Fibroblast of lung (primary cell): ENCODE results near the gene DNAH14. TPM values are rescaled to one million over a fixed set of nuclear protein-coding genes. Genes with fewer than 3 reads are reported as not detected.

Experiments
- DNase-seq, 2 donors: peaks; one replicate each; pipeline versions ENCODE4 v3.0.0 to v3.0.0-alpha.2; 2010; ENCODE audit warnings: low read depth in 2 of 2
- H2AFZ ChIP-seq: 2 replicates; pipeline ENCODE4 v1.5.1; 2012; ENCODE audit warnings: low read length, control low read depth, inconsistent platforms
- H3K27ac ChIP-seq: 2 replicates; pipeline ENCODE4 v1.5.1; 2011; ENCODE audit warnings: low read length, control low read depth; ENCODE audit not compliant: insufficient read depth
- H3K27me3 ChIP-seq: 2 replicates; pipeline ENCODE4 v1.5.1; 2011; ENCODE audit warnings: mild to moderate bottlenecking, low read length; ENCODE audit not compliant: control insufficient read depth, insufficient read depth
- H3K36me3 ChIP-seq: 2 replicates; pipeline ENCODE4 v1.5.1; 2011; ENCODE audit warnings: low read length; ENCODE audit not compliant: control insufficient read depth, insufficient read depth
- H3K4me1 ChIP-seq: 2 replicates; pipeline ENCODE4 v1.5.1; 2011; ENCODE audit warnings: low read length; ENCODE audit not compliant: control insufficient read depth, insufficient read depth; ENCODE audit errors: extremely low read depth
- H3K4me2 ChIP-seq: 2 replicates; pipeline ENCODE4 v1.5.1; 2011; ENCODE audit warnings: low read length, control low read depth; ENCODE audit not compliant: insufficient read depth; ENCODE audit errors: extremely low read depth
- H3K4me3 ChIP-seq, 4 experiments: fragments of 200-600 bp in 1 of 4; sonication (generic) in 1 of 4; replicated peaks in 1 of 4; 2 replicates each; pipeline ENCODE4 v1.5.1; 2011 to 2016; ENCODE audit warnings: low read length in 4 of 4, low read depth in 3 of 4, mild to moderate bottlenecking in 3 of 4, control low read depth in 2 of 4, inconsistent platforms in 1 of 4, mixed read lengths in 1 of 4; ENCODE audit not compliant: insufficient read depth in 1 of 4; ENCODE audit errors: control extremely low read depth in 1 of 4
- H3K79me2 ChIP-seq: 2 replicates; pipeline ENCODE4 v1.5.1; 2012; ENCODE audit warnings: mild to moderate bottlenecking, low read length, inconsistent platforms; ENCODE audit not compliant: control insufficient read depth, insufficient read depth
- H3K9ac ChIP-seq: 2 replicates; pipeline ENCODE4 v1.5.1; 2011; ENCODE audit warnings: mild to moderate bottlenecking, low read length, control low read depth; ENCODE audit not compliant: insufficient read depth
- H3K9me3 ChIP-seq: 2 replicates; pipeline ENCODE4 v1.5.1; 2012; ENCODE audit warnings: low read depth, low read length; ENCODE audit not compliant: control insufficient read depth, insufficient read depth
- H4K20me1 ChIP-seq: 2 replicates; pipeline ENCODE4 v1.5.1; 2011; ENCODE audit warnings: low read length; ENCODE audit not compliant: control insufficient read depth, insufficient read depth; ENCODE audit errors: extremely low read depth
- EZH2 ChIP-seq: IDR thresholded peaks from 2 replicates; pipeline ENCODE4 v1.5.1; 2012; ENCODE audit warnings: low read length, control low read depth, mild to moderate bottlenecking; ENCODE audit errors: missing control alignments
- polyA plus RNA-seq, 2 donors: library from polyadenylated mRNA; depleted of rRNA in 1 of 2; stranded (reverse) in 1 of 2; unstranded in 1 of 2; fragments of >200 nt; gene quantifications; 2 replicates each; pipeline ENCODE4 v1.2.1, GENCODE V29; 2011 to 2012; ENCODE audit warnings: missing spikeins in 1 of 2
- total RNA-seq: library from RNA; depleted of rRNA; stranded (reverse); fragments of >200 nt; gene quantifications from 2 replicates; pipeline ENCODE4 v1.2.1, GENCODE V29; 2014
- TF ChIP-seq, protein P1 (sequence below), 2 donors: IDR thresholded peaks in 1 of 2; conservative IDR thresholded peaks in 1 of 2; 1 replicate in 1 of 2; 2 replicates in 1 of 2; pipeline ENCODE4 v1.5.1; 2011 to 2012; ENCODE audit warnings: low read length in 2 of 2, control low read depth in 1 of 2, inconsistent platforms in 1 of 2, low read depth in 1 of 2, mild to moderate bottlenecking in 1 of 2

Gene DNAH14
- total and polyA plus RNA-seq, 2 donors (not counting 1 experiment from before 2014, with no cell fraction given), result 5.4 to 19.7 TPM

DNA sequence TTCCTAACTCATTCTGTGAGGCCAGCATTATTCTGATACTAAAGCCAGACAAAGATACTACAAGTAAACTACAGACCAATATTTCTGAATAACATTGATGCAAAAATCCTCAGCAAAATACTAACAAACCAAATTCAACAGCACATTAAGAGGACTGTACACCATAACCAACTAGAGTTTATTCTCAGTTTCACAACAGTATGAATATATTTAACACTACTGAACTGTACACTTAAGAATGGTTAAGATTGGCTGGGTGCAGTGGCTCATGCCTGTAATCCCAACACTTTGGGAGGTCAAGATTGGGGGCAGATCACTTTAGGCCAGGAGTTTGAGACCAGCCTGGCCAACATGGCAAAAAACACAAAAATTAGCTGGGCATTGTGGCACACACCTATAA lies 421.4 kb downstream of the DNAH14 start:
- Histone ChIP-seq H3K79me2 (no peaks in the 10 kb centered on the region), H4K20me1 (no peaks in the 10 kb centered on the region), H3K4me3 (no peak overlapping the region), H3K27ac (no peak overlapping the region), H3K9me3 (no peaks in the 10 kb centered on the region), H2AFZ (no peak overlapping the region), H3K9ac (no peak overlapping the region), H3K4me1 (no peaks in the 10 kb centered on the region), H3K36me3 (no peaks in the 10 kb centered on the region), H3K27me3 (no peaks in the 10 kb centered on the region), H3K4me2 (no peak overlapping the region)
- DNase-seq, result no peak
- TF ChIP-seq, protein P1, sequence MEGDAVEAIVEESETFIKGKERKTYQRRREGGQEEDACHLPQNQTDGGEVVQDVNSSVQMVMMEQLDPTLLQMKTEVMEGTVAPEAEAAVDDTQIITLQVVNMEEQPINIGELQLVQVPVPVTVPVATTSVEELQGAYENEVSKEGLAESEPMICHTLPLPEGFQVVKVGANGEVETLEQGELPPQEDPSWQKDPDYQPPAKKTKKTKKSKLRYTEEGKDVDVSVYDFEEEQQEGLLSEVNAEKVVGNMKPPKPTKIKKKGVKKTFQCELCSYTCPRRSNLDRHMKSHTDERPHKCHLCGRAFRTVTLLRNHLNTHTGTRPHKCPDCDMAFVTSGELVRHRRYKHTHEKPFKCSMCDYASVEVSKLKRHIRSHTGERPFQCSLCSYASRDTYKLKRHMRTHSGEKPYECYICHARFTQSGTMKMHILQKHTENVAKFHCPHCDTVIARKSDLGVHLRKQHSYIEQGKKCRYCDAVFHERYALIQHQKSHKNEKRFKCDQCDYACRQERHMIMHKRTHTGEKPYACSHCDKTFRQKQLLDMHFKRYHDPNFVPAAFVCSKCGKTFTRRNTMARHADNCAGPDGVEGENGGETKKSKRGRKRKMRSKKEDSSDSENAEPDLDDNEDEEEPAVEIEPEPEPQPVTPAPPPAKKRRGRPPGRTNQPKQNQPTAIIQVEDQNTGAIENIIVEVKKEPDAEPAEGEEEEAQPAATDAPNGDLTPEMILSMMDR (conservative IDR thresholded peaks at IDR 0.05 in 1 of 2, IDR thresholded peaks at IDR 0.05 in 1 of 2; ENCODE audit: low read depth in 1 of 2, low read length in 2 of 2), result no peak
- no peak for TF ChIP-seq EZH2

- Histone ChIP-seq H3K4me1 (no peaks in the 10 kb centered on the region), H3K79me2 (no peaks in the 10 kb centered on the region), H3K4me2 (no peak overlapping the region), H3K9ac (no peak overlapping the region), H3K4me3 (no peak overlapping the region), H3K27ac (no peak overlapping the region), H2AFZ (no peak overlapping the region), H4K20me1 (no peaks in the 10 kb centered on the region), H3K27me3 (peaks cover 2% of the 10 kb centered on the region), H3K36me3 (no peaks in the 10 kb centered on the region), H3K9me3 (no peaks in the 10 kb centered on the region)
- DNase-seq, result peak in 1 of 2 donors; percentile 3
- no peak for TF ChIP-seq EZH2
- TF ChIP-seq, protein P1 (conservative IDR thresholded peaks at IDR 0.05 in 1 of 2, IDR thresholded peaks at IDR 0.05 in 1 of 2; ENCODE audit: low read depth in 1 of 2, low read length in 2 of 2), result no peak
Measured at GRCh38 chr1:225354906-225355305, 425.4 kb downstream of the DNAH14 start.

GRCh38 chr1:225355863-225356262 lies 426.4 kb downstream of the DNAH14 start:
- H4K20me1 ChIP-seq, result no peaks in the 10 kb centered on the region
- no peak overlapping the region for H3K9ac ChIP-seq
- no peaks in the 10 kb centered on the region for H3K36me3 ChIP-seq
- no peak overlapping the region for H2AFZ ChIP-seq
- H3K4me3 ChIP-seq, result no peak overlapping the region
- H3K4me2 ChIP-seq, result no peak overlapping the region
- no peaks in the 10 kb centered on the region for H3K79me2 ChIP-seq
- no peak for TF ChIP-seq EZH2
- TF ChIP-seq, protein P1 (conservative IDR thresholded peaks at IDR 0.05 in 1 of 2, IDR thresholded peaks at IDR 0.05 in 1 of 2; ENCODE audit: low read depth in 1 of 2, low read length in 2 of 2), result no peak
- H3K4me1 ChIP-seq, result no peaks in the 10 kb centered on the region
- no peaks in the 10 kb centered on the region for H3K9me3 ChIP-seq
- no peak for DNase-seq
- H3K27me3 ChIP-seq, result peaks cover 2% of the 10 kb centered on the region
- H3K27ac ChIP-seq, result no peak overlapping the region
